Parathyroid adenoma (tissue), 2 donors: ENCODE data around the gene OOSP2.
"Not testable (repeated sequence)": the region's sequence is repeated elsewhere in the genome, so short reads cannot be mapped to it uniquely, and the experiment has no call there.

Experiments used
- H2AFZ ChIP-seq: fragments of 300-600 bp; sonication (generic); one replicate; pipeline ENCODE4 v1.7.0; 2017; ENCODE audit warnings: antibody characterized with exemption, mild to moderate bottlenecking
- H3K27ac ChIP-seq: fragments of 300-600 bp; sonication (generic); one replicate; pipeline ENCODE4 v1.7.0; 2017
- H3K27me3 ChIP-seq: fragments of 300-600 bp; sonication (generic); one replicate; pipeline ENCODE4 v1.7.0; 2017; ENCODE audit warnings: low read length; ENCODE audit not compliant: control insufficient read depth, insufficient read depth
- H3K36me3 ChIP-seq: fragments of 300-600 bp; sonication (generic); one replicate; pipeline ENCODE4 v1.7.0; 2017; ENCODE audit warnings: low read length; ENCODE audit not compliant: control insufficient read depth, insufficient read depth
- H3K4me1 ChIP-seq: fragments of 300-600 bp; sonication (generic); one replicate; pipeline ENCODE4 v1.7.0; 2017; ENCODE audit warnings: control low read depth
- H3K4me2 ChIP-seq: fragments of 300-600 bp; sonication (generic); one replicate; pipeline ENCODE4 v1.7.0; 2017; ENCODE audit warnings: low read length
- H3K4me3 ChIP-seq: fragments of 300-600 bp; sonication (generic); one replicate; pipeline ENCODE4 v1.7.0; 2017; ENCODE audit warnings: low read depth, low read length
- H3K79me2 ChIP-seq: fragments of 300-600 bp; sonication (generic); one replicate; pipeline ENCODE4 v1.7.0; 2017; ENCODE audit warnings: control low read depth
- H3K9ac ChIP-seq: fragments of 300-600 bp; sonication (generic); one replicate; pipeline ENCODE4 v1.7.0; 2017; ENCODE audit warnings: mild to moderate bottlenecking
- H3K9me3 ChIP-seq: fragments of 300-600 bp; sonication (generic); one replicate; pipeline ENCODE4 v1.7.0; 2017; ENCODE audit warnings: low read length; ENCODE audit not compliant: control insufficient read depth
- CTCF ChIP-seq: fragments of 300-600 bp; sonication (generic); IDR thresholded peaks from one replicate; pipeline ENCODE4 v1.7.0; 2017; ENCODE audit warnings: antibody characterized with exemption, mild to moderate bottlenecking
- donor health status: primary hyperparathyroidism.

The OOSP2 gene

DNA sequence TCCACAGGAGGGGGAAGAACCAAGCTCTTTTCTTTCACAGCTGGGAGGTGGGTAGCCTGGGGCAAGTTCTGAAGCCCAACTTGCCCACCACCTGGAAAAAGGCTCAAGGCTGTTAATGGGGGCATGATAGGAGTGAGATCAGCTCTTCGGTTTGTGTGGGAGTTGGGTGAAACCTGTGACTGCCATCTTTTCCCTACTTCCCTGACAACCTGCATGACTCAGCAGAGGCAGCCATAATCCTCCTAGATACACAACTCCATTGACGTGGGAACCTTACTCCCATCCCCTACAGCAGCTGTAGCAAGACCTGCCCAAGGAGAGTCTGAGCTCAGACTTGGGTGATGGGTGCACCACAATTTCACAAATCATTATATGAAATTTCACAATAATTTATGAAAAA lies 36.5 kb upstream of the OOSP2 start:
- no peaks in the 10 kb centered on the region for H3K27me3 ChIP-seq
- H3K9me3 ChIP-seq = no peaks in the 10 kb centered on the region
- no peak overlapping the region for H2AFZ ChIP-seq
- H3K27ac ChIP-seq = no peak overlapping the region
- no peaks in the 10 kb centered on the region for H3K79me2 ChIP-seq
- H3K4me1 ChIP-seq = no peaks in the 10 kb centered on the region
- TF ChIP-seq CTCF = no peak
- no peaks in the 10 kb centered on the region for H3K36me3 ChIP-seq
- no peak overlapping the region for H3K4me2 ChIP-seq
- H3K9ac ChIP-seq = no peak overlapping the region
- no peak overlapping the region for H3K4me3 ChIP-seq

- Histone ChIP-seq H3K9me3 (no peaks in the 10 kb centered on the region), H3K36me3 (no peaks in the 10 kb centered on the region), H2AFZ (no peak overlapping the region), H3K4me1 (no peaks in the 10 kb centered on the region), H3K79me2 (no peaks in the 10 kb centered on the region), H3K27ac (no peak overlapping the region), H3K4me3 (no peak overlapping the region), H3K9ac (no peak overlapping the region), H3K4me2 (no peak overlapping the region), H3K27me3 (no peaks in the 10 kb centered on the region)
- no peak for TF ChIP-seq CTCF
These were observed 34.8 kb upstream of the OOSP2 start for GRCh38 chr11:60005360-60005759.

- Histone ChIP-seq H3K4me1 (no peaks in the 10 kb centered on the region), H3K36me3 (no peaks in the 10 kb centered on the region)
These were observed 23.3 kb upstream of the OOSP2 start, which contains the start of gene OOSP4B for GRCh38 chr11:60016881-60017280. TSS of gene OOSP4B (plus strand) at chr11:60017181.

DNA sequence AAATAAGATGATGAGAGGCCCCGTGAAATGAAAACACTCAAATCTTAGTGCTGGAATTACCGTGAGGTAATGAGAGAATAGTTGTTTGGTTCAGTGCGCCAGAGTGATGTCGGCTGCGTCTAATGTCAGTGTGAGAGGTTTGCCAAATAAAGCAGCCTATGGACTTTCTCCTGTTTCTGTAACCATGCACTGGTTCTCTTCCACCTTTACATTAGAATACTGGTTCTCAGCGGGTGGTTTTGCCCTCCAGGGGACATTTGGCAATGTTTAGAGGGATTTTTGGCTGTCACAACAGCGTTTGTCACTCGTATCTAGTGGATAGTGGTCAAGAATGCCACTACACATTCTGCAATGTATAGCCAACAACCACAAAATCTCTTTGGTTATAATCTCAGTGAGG lies 22.2 kb upstream of the OOSP2 start:
- H3K4me2 ChIP-seq = no peak overlapping the region
- no peaks in the 10 kb centered on the region for H3K27me3 ChIP-seq
- H3K36me3 ChIP-seq = no peaks in the 10 kb centered on the region
- no peak overlapping the region for H2AFZ ChIP-seq
- no peak overlapping the region for H3K9ac ChIP-seq
- no peak overlapping the region for H3K4me3 ChIP-seq
- H3K79me2 ChIP-seq = no peaks in the 10 kb centered on the region
- H3K4me1 ChIP-seq = no peaks in the 10 kb centered on the region
- no peaks in the 10 kb centered on the region for H3K9me3 ChIP-seq
- no peak overlapping the region for H3K27ac ChIP-seq
- no peak for TF ChIP-seq CTCF

More at GRCh38 chr11:60016881-60017280, 23.3 kb upstream of the OOSP2 start, which contains the start of gene OOSP4B:
- Histone ChIP-seq H3K27me3 (no peaks in the 10 kb centered on the region), H3K27ac (no peak within 1 kb of the TSS), H3K4me3 (no peak within 1 kb of the TSS), H3K9me3 (no peaks in the 10 kb centered on the region), H3K4me2 (no peak within 1 kb of the TSS), H3K9ac (no peak within 1 kb of the TSS), H3K79me2 (no peaks in the 10 kb centered on the region), H2AFZ (no peak within 1 kb of the TSS)
- TF ChIP-seq CTCF = no peak

DNA sequence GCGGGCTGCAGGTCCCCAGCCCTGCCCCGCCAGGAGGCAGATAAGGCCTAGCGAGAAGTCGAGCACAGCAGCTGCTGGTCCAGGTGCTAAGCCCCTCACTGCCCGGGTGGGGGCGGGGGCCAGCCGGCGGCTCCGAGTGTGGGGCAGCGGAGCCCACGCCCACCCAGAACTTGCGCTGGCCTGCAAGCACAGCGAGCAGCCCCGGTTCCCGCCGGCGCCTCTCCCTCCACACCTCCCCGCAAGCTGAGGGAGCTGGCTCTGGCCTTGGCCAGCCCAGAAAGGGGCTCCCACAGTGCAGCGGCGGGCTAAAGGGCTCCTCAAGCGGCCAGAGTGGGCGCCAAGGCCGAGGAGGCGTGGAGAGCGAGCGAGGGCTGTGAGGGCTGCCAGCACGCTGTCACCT lies 19.8 kb upstream of the OOSP2 start:
- not testable (repeated sequence) for H3K36me3 ChIP-seq, H3K9me3 ChIP-seq, H3K9ac ChIP-seq, H2AFZ ChIP-seq, H3K27ac ChIP-seq, H3K27me3 ChIP-seq, H3K79me2 ChIP-seq, H3K4me1 ChIP-seq, H3K4me2 ChIP-seq, H3K4me3 ChIP-seq
